HG03439 (cell line): Measurements from ENCODE around the gene NPIPA8.
"Not testable (repeated sequence)": the region's sequence is repeated elsewhere in the genome, so short reads cannot be mapped to it uniquely, and the experiment has no call there.

Experiments used
- ATAC-seq: cut with Tn5 transposase; IDR thresholded peaks from one replicate; pipeline ENCODE4 v1.9.1; 2021; ENCODE audit warnings: mild to moderate bottlenecking, moderate library complexity; ENCODE audit not compliant: unreplicated experiment

The NPIPA8 gene

GRCh38 chr16:18336636-18337035, at the start of gene NPIPA8:
Gene NPIPA8, minus strand, starts transcription at chr16:18336736. Its CDS starts 4,074 bp downstream, at chr16:18332662.
- not testable (repeated sequence) for ATAC-seq

- ATAC-seq, result not testable (repeated sequence)
These were observed 48.7 kb upstream of the NPIPA8 start for GRCh38 chr16:18385285-18385684.

GRCh38 chr16:18384869-18385268, 48.3 kb upstream of the NPIPA8 start:
- not testable (repeated sequence) for ATAC-seq

GRCh38 chr16:18384098-18384636, 47.6 kb upstream of the NPIPA8 start:
- ATAC-seq, result not testable (repeated sequence)

DNA sequence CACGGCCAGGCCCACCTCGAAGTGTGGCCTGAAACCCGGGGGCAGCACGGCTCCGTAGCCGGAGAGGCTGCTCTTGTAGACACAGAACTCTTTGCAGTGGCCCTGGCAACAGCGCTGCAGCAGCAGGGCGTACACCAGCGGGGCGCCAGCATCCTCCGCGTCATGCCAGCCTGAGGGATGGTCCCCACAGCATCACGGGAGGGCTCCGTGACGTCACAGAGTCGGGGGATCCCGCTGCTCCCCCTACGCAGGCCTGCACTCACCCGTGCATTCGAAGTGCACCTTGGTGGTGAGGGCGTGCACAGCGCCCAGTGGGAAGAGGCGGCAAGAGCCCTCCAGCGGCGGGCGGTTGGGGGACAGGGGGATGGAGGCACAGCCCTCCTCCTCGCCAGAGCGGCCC, 46.2 kb upstream of the NPIPA8 start:
- not testable (repeated sequence) for ATAC-seq

GRCh38 chr16:18347742-18348141, 11.2 kb upstream of the NPIPA8 start:
- ATAC-seq, result not testable (repeated sequence)

- not testable (repeated sequence) for ATAC-seq
These were observed 10.5 kb upstream of the NPIPA8 start for GRCh38 chr16:18346993-18347392.

DNA sequence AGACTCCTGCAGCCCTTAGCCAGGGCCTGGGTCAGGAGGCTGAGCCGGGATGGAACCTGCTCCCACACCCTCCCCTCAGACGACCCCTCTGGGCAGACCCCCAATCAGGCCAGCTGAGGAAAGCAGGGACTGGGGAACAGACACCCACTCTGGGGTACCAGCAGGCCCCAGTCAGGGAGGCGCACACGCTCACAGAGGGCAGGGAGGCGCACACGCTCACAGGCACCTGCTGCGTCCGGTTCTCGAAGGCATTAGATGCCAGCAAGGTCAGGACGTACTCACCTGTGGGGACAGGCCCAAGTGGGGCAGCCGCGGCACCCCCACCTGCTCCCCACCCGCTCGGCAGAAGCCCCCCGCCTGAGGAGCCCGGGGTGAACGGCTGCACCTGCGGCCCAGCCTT, 8.1 kb upstream of the NPIPA8 start:
- not testable (repeated sequence) for ATAC-seq

DNA sequence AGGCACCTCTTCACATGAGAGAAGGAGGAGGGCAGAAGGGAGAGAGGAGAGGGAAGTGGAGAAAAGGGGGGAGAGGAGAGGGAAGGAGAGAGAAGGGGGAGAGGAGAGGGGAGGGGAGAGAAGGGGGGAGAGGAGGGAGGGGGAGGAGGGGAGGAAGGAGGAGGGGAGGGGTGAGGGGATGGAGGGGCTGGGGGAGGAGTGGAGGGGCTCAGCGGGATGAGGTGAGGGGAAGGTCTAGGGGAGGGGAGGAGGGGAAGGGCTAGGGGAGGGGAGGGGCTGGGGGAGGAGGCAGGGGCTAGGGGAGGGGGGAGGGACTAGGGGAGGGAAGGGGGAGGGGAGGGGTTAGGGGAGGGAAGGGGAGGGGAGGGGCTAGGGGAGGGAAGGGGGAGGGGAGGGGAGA, 5.5 kb upstream of the NPIPA8 start:
- ATAC-seq, result not testable (repeated sequence)

GRCh38 chr16:18341417-18341960, 5.0 kb upstream of the NPIPA8 start:
- ATAC-seq, result not testable (repeated sequence)

GRCh38 chr16:18339210-18339609, 2.7 kb upstream of the NPIPA8 start:
- ATAC-seq, result not testable (repeated sequence)

GRCh38 chr16:18311811-18312210, 24.7 kb downstream of the NPIPA8 start:
- ATAC-seq, result not testable (repeated sequence)

- ATAC-seq, result not testable (repeated sequence)
These were observed 27.4 kb downstream of the NPIPA8 start for GRCh38 chr16:18309159-18309558.

DNA sequence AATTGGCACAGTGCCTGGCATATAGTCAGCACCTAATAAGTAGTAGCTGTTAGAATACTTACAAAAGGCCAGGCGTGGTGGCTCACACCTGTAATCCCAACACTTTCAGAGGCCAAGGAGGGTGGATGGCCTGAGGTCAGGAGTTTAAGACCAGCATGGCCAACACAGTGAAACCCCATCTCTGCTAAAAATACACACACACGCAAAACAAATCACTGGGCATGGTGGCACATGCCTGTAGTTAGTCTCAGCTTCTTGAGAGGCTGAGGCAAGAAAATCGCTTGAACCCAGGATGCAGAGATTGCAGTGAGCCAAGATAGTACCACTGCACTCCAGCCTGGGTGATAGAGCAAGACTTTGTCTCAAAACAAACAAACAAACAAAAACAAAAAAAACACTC, 29.3 kb downstream of the NPIPA8 start:
- ATAC-seq, result not testable (repeated sequence)

- not testable (repeated sequence) for ATAC-seq
These were observed 30.5 kb downstream of the NPIPA8 start for GRCh38 chr16:18306066-18306465.

DNA sequence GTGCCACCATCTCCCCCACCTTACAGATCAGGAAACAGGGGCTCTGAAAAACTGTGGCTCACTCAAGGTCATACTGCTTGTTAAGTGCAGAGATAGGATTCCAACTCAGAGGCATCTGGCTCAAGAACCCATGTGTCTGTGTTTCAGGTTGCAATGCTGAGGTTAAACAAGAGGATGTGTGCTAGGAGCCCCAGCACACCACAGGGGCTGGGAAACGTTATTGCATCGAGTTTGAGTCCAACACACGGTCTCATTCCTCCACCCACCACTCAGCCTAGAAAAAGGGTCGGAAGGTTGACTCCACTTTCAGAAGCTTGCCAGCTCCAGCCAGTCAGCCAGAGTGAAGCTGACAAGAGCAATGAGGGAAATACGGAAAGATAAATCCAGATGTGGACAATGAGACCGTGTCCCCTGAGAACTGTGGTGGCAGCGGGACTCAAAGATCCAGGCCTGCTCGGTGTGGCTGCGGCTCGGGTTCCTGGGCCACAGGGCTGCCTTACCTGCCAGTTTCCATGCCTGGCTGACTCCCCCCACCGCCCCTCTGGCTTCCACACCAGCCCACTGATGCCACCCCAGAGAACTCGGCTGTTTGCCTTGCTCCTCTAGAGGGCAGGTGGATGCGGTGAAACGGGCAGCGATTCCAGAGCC, 33.4 kb downstream of the NPIPA8 start:
- ATAC-seq, result not testable (repeated sequence)

- ATAC-seq, result not testable (repeated sequence)
These were observed 38.8 kb downstream of the NPIPA8 start for GRCh38 chr16:18297714-18298113.

DNA sequence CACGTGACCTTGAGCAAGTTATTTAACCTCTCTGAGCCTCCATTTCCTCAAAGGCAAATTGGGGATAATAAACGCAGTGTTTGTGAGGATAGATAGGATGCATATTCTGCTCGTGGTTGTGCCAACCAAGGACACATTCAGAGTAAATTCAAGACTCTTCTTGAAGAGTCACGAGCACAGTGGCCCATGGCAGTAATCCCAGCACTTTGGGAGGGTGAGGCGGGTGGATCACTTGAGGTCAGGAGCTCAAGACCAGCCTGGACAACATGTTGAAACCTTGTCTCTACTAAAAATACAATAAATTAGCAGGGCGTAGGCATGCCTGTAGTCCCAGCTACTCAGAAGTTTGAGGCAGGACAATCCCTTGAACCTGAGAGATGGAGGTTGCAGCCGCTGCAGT, 39.6 kb downstream of the NPIPA8 start:
- not testable (repeated sequence) for ATAC-seq

DNA sequence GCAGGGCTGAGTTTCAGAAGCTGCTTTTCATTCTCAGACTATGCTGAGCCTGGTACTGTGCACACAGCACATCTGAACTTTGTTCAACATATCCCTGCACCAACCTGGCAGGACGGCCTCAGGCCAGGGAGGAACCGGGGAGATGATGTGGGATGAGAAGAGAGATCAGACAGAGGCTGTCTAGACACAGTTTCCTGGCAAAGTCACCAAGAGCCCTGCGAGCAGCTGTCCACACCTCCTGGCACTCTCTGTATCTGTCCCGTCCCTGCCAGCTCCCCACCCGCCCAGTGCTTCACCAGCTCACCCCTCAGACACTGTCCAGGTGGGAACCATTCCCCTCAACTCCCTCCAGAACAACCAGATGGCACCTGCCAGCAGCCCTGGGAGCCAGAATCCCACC, 42.2 kb downstream of the NPIPA8 start:
- ATAC-seq, result not testable (repeated sequence)

DNA sequence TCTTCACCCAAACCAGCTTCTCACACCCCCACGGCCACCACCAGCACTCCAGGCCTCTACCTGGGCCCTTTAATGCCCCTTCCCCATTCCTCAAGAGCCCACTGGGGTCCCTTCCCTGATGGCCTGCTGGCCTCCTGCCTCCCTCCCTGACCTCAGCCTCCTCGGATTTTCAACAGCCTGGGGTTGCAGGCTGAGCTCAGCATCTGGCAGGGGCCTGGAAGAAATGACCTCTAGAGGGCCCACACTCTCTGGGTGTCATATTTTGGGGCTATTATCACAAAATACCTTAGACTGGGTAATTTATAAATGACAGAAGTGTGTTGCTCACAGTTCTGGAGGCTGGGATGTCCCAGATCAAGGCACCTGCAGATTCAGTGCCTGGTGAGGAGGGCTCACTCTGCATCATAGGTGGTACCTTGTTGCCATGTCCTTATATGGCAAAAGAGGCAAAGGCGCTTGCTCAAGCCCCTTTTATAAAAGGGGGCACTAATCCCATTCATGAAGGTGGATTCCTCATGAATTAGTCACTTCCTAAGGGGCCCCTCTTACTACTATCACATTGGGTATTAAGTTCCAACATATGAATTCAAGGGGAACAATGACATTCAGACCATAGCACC, 43.1 kb downstream of the NPIPA8 start:
- ATAC-seq, result not testable (repeated sequence)

GRCh38 chr16:18290959-18291358, 45.6 kb downstream of the NPIPA8 start:
- ATAC-seq, result not testable (repeated sequence)

DNA sequence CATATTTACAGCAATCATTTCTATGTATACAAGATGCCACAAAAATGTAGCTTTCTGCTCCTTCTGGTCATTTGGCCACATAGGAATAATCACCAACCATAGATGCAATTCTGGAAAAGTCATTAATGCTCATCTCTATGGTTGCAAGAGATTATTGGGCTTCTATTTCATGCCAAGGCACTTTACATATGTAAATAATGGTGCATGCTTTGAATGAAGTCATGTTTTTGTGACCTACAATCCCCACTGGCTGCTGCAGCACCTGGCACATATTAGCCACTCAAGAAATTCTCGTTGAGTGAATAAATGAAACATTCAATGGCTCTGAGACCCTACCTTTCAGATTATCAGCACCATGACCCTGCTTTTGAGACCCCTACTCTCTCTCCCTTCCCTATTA, 50.2 kb downstream of the NPIPA8 start:
- ATAC-seq, result not testable (repeated sequence)
